Esophagus muscularis mucosa (tissue), 4 donors: ENCODE results near the gene EXOC3L4. TPM values are rescaled to one million over a fixed set of nuclear protein-coding genes. Genes with fewer than 3 reads are reported as not detected.

Experiments
- DNase-seq: peaks from one replicate; pipeline ENCODE4 v3.0.0-alpha.2; 2017; ENCODE audit errors: extremely low spot score
- H3K27ac ChIP-seq, 4 donors: fragments of 200-600 bp; sonication (generic); replicated peaks in 1 of 4; 1 replicate in 3 of 4; 2 replicates in 1 of 4; pipeline ENCODE4 v1.5.1; 2016 to 2019; ENCODE audit warnings: mild to moderate bottlenecking in 1 of 4
- H3K27me3 ChIP-seq, 4 donors: fragments of 200-600 bp; sonication (generic); one replicate each; pipeline versions ENCODE4 v1.5.1 to v1.6.0; 2016 to 2019
- H3K36me3 ChIP-seq, 4 donors: fragments of 200-600 bp; sonication (generic); one replicate each; pipeline ENCODE4 v1.5.1; 2016 to 2019
- H3K4me1 ChIP-seq, 4 donors: fragments of 200-600 bp; sonication (generic); one replicate each; pipeline ENCODE4 v1.5.1; 2016 to 2019
- H3K4me3 ChIP-seq, 4 donors: fragments of 200-600 bp; sonication (generic); 1 replicate in 2 of 4; 2 replicates in 2 of 4; pipeline ENCODE4 v1.5.1; 2016 to 2019; ENCODE audit warnings: mild to moderate bottlenecking in 4 of 4, moderate library complexity in 1 of 4
- H3K9me3 ChIP-seq, 4 donors: fragments of 200-600 bp; sonication (generic); 1 replicate in 3 of 4; 2 replicates in 1 of 4; pipeline ENCODE4 v1.5.1; 2016 to 2019
- EP300 ChIP-seq: sonication (generic); formaldehyde crosslinking; IDR thresholded peaks from one replicate; pipeline ENCODE4 v1.6.1; 2017; ENCODE audit warnings: antibody characterized with exemption
- POLR2A ChIP-seq: fragments of 450-650 bp; IDR thresholded peaks from one replicate; pipeline ENCODE4 v1.6.1; 2017; ENCODE audit warnings: antibody characterized with exemption, moderate library complexity, mild to moderate bottlenecking, low read depth
- POLR2AphosphoS5 ChIP-seq, 2 donors: sonication (generic); formaldehyde crosslinking; IDR thresholded peaks; one replicate each; pipeline ENCODE4 v1.6.1; 2017; ENCODE audit warnings: antibody characterized with exemption in 2 of 2
- WGBS: methylation state at CpG from one replicate; pipeline ENCODE4 v1.1.5; 2018; 5-methylcytosine and 5-hydroxymethylcytosine counted together
- intact Hi-C: fragments of 100-400 bp; cut with DNase I; formaldehyde crosslinking; loops from one replicate; pipeline ENCODE4 v1.15.1; 2023
- total RNA-seq, 4 donors: library from RNA; depleted of rRNA; stranded (reverse); fragments of >200 nt; gene quantifications; one replicate each; pipeline versions ENCODE4 v1.1.0 to v1.2.1, GENCODE V29; 2016
- TF ChIP-seq, protein P1 (sequence below), 3 experiments: fragments of 200-600 bp in 2 of 3; fragments of 450-650 bp in 1 of 3; sonication (generic) in 2 of 3; IDR thresholded peaks; one replicate each; pipeline ENCODE4 v1.5.1; 2017 to 2019; ENCODE audit warnings: antibody characterized with exemption in 3 of 3, mild to moderate bottlenecking in 2 of 3, moderate library complexity in 1 of 3

EXOC3L4 gene
- total RNA-seq, 4 donors from 2014 or later = 0.42 to 2.0 (median 1.2) TPM

DNA sequence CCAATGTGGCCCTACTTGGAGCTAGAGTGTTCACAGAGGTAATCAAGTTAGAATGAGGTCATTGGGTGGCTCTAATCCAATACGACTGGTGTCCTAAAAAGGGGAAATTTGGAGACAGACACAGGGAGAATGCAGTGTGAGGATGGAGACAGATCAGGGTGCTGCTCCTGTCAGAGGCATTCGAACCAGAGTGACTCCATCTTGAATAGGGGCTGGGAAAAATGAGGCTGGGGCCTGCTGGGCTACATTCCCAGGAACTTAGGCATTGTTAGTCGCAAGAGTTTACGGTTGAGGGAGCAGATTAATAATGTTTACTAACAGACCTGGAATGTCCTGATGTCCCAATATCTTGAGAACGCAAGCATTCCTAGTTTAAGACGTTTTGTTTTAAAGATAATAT, 49.0 kb downstream of the EXOC3L4 start:
- peaks cover 0 to 75% (median 13%) of the 10 kb centered on the region in 4 donors for H3K27me3 ChIP-seq
- intact Hi-C loops = loop anchor here (5.0 kb wide), 1 partner anchor 36 kb away; no protein-coding TSS in a partner anchor

DNA sequence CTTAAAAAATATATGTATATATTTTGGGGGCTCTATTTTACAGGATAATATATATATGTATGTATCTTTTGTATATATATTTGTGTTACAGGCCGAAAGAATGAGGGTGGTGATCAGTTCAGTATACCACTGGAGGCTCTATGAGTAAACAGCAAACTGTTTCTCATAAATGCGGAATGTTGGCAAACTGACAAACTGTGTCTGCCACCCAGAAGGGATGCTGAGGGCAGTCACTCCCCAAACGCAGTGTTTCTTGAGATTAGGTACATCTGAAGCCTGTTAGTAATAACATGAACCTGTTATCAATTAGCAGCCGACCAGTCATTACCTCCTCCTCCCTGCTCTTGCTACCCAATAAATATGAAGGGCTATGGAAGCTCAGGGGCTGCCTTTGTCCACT, 49.6 kb downstream of the EXOC3L4 start:
- TF ChIP-seq EP300 (no peak), POLR2A (no peak), POLR2AphosphoS5 (IDR thresholded peaks at IDR 0.05) (no peak)
- TF ChIP-seq, protein P1, sequence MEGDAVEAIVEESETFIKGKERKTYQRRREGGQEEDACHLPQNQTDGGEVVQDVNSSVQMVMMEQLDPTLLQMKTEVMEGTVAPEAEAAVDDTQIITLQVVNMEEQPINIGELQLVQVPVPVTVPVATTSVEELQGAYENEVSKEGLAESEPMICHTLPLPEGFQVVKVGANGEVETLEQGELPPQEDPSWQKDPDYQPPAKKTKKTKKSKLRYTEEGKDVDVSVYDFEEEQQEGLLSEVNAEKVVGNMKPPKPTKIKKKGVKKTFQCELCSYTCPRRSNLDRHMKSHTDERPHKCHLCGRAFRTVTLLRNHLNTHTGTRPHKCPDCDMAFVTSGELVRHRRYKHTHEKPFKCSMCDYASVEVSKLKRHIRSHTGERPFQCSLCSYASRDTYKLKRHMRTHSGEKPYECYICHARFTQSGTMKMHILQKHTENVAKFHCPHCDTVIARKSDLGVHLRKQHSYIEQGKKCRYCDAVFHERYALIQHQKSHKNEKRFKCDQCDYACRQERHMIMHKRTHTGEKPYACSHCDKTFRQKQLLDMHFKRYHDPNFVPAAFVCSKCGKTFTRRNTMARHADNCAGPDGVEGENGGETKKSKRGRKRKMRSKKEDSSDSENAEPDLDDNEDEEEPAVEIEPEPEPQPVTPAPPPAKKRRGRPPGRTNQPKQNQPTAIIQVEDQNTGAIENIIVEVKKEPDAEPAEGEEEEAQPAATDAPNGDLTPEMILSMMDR (IDR thresholded peaks at IDR 0.05) = no peak
- no peak overlapping the region for H3K4me3 ChIP-seq
- WGBS = 76% methylated on average over 3 of the region's 4 CpGs
- peaks cover 1 to 11% (median 6%) of the 10 kb centered on the region in 4 donors for H3K4me1 ChIP-seq
- DNase-seq = no peak
- H3K9me3 ChIP-seq = no peaks in the 10 kb centered on the region
- no peak overlapping the region for H3K27ac ChIP-seq
- H3K36me3 ChIP-seq = no peaks in the 10 kb centered on the region
- intact Hi-C loops = loop anchor here (5.0 kb wide), 1 partner anchor 37 kb away; no protein-coding TSS in a partner anchor
- H3K27me3 ChIP-seq = peaks cover 0 to 70% (median 10%) of the 10 kb centered on the region in 4 donors

More for the DNA sequence above, 49.0 kb downstream of the EXOC3L4 start:
- DNase-seq = no peak
- no peaks in the 10 kb centered on the region for H3K36me3 ChIP-seq
- H3K27ac ChIP-seq = no peak overlapping the region
- H3K9me3 ChIP-seq = no peaks in the 10 kb centered on the region
- H3K4me3 ChIP-seq = no peak overlapping the region
- H3K4me1 ChIP-seq = peaks cover 7 to 16% (median 12%) of the 10 kb centered on the region in 4 donors
- TF ChIP-seq POLR2A (no peak), EP300 (no peak), POLR2AphosphoS5 (IDR thresholded peaks at IDR 0.05) (no peak)
- WGBS = 87% methylated on average over 6 of the region's 6 CpGs

DNA sequence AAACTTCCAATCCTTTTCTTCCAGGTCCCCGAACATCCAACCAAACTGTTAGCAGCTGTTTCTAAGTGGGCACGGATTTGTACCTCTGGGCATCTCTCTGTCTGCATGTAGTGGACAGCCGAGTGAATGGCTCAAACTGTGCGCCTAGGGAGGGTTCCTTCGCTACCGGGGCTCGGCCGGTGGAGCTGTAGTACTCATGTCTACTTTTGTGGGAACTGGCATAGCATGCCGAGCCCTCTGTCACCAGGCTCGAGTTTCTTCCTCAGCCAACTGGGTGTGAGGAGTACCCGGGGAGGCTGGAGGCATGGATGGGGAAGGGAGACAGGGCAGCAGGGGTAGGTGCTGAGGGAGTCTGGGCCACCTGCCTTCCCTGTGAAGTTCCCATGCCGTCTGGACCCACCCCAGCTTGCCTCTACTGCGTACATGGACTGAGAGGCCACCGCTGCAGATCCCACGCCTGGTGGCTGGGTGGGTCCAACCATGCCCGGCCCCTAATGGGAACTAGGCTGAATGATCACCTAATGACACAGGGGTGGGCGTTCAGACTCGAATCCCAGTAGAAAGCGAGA, 51.7 kb downstream of the EXOC3L4 start:
- H3K36me3 ChIP-seq = no peaks in the 10 kb centered on the region
- no peak for DNase-seq
- H3K27ac ChIP-seq = no peak overlapping the region
- H3K4me1 ChIP-seq = peaks cover 0 to under 1% (median 0%) of the 10 kb centered on the region in 4 donors
- H3K27me3 ChIP-seq = peaks cover 0 to 53% (median 5%) of the 10 kb centered on the region in 4 donors
- WGBS = 92% methylated on average over 18 of the region's 19 CpGs
- no peak overlapping the region for H3K4me3 ChIP-seq
- intact Hi-C loops = no loop called here
- no peak for TF ChIP-seq POLR2AphosphoS5 (IDR thresholded peaks at IDR 0.05)
- no peak for TF ChIP-seq POLR2A
- TF ChIP-seq, protein P1 (IDR thresholded peaks at IDR 0.05) = no peak
- no peak for TF ChIP-seq EP300
- H3K9me3 ChIP-seq = no peaks in the 10 kb centered on the region

DNA sequence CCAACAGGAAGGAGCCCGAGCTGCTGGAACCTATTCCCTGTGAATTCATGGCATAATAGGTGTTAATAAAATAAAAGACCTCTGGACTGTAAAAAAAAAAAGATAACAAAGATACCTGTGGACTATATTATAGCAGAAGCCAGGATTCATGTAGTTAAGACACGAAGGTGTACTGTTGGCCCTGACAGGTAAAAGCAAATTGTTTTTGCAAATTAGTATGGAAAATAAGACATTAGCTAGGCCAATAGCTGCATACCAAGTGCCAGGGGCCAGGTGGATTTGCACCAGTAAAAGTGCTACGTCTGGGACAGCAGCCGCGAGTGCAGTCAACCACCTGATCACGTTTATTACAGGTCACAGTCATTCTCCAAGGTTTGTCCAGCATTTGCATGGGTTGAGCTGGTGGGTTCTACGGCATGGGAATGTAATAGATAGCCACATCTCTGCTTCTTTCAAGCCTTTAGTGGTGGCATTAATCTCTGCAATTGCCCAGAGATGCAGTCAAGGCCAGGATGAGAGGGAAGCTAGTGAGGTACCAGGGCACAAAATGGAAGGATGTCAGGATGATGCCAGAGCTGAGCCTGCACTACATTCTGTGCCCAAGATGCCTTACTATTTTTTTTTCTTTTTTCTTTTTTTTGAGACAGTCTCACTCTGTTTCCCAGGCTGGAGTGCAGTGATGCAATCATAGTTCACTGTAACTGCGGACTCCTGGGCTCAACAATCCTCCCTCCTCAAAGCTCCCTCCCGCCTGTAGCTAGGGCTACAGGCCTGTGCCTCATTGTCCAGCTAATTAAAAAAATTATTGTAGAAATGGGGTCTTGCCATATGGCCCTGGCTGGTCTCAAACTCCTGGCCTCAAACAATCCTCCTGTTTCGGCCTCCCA, 55.1 kb downstream of the EXOC3L4 start:
- no peaks in the 10 kb centered on the region for H3K9me3 ChIP-seq
- no peak overlapping the region for H3K27ac ChIP-seq
- H3K4me1 ChIP-seq = peaks cover 0 to 3% (median under 1%) of the 10 kb centered on the region in 4 donors
- WGBS = 91% methylated on average over 10 of the region's 10 CpGs
- H3K36me3 ChIP-seq = no peaks in the 10 kb centered on the region
- intact Hi-C loops = no loop called here
- DNase-seq = no peak
- peaks cover 0 to 27% (median 0%) of the 10 kb centered on the region in 4 donors for H3K27me3 ChIP-seq
- TF ChIP-seq POLR2AphosphoS5 (IDR thresholded peaks at IDR 0.05) = no peak
- TF ChIP-seq, protein P1 (IDR thresholded peaks at IDR 0.05) = no peak
- TF ChIP-seq POLR2A = no peak
- no peak for TF ChIP-seq EP300
- no peak overlapping the region for H3K4me3 ChIP-seq
